NB4 (cell line): Measurements from ENCODE around the gene FRYL.

Experiments
- MYC ChIP-seq: IDR thresholded peaks from 2 replicates; pipeline ENCODE4 v1.6.1; 2011; ENCODE audit warnings: low read depth, low read length
- TF ChIP-seq, protein P1 (sequence below): IDR thresholded peaks from one replicate; pipeline ENCODE4 v1.5.1; 2012; ENCODE audit warnings: low read depth, low read length
- TF ChIP-seq, protein P2 (sequence below): IDR thresholded peaks from 2 replicates; pipeline ENCODE4 v1.6.1; 2011; ENCODE audit warnings: low read depth, low read length

DNA sequence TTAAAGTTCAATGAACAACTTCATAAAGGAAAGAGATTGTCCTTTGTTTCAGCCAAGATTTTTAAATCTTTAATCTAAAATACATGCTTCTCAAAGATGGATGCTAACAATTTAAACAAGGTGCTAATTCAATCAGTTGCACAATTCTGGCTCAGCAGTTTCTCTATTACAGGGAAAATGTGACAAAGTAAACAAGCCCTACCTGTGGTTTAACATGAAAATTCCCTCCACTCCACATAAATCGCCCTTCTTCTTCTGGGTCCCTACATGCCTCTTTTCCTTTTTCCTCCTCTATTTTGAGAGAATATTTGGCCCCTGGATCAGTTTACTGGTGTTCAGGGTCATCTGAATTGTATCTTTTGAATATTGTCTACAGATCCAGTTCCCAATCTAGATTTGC is 80.6 kb downstream of the FRYL start:
- TF ChIP-seq, protein P1, sequence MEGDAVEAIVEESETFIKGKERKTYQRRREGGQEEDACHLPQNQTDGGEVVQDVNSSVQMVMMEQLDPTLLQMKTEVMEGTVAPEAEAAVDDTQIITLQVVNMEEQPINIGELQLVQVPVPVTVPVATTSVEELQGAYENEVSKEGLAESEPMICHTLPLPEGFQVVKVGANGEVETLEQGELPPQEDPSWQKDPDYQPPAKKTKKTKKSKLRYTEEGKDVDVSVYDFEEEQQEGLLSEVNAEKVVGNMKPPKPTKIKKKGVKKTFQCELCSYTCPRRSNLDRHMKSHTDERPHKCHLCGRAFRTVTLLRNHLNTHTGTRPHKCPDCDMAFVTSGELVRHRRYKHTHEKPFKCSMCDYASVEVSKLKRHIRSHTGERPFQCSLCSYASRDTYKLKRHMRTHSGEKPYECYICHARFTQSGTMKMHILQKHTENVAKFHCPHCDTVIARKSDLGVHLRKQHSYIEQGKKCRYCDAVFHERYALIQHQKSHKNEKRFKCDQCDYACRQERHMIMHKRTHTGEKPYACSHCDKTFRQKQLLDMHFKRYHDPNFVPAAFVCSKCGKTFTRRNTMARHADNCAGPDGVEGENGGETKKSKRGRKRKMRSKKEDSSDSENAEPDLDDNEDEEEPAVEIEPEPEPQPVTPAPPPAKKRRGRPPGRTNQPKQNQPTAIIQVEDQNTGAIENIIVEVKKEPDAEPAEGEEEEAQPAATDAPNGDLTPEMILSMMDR, result no peak
- TF ChIP-seq, protein P2, sequence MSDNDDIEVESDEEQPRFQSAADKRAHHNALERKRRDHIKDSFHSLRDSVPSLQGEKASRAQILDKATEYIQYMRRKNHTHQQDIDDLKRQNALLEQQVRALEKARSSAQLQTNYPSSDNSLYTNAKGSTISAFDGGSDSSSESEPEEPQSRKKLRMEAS, result no peak
- TF ChIP-seq MYC, result no peak
